Osteoblast (primary cell): ENCODE data around the gene VAV2. TPM values are rescaled to one million over a fixed set of nuclear protein-coding genes. Genes with fewer than 3 reads are reported as not detected.

Source experiments
- DNase-seq: peaks from one replicate; pipeline ENCODE4 v3.0.0; 2011; ENCODE audit warnings: low spot score, mixed read lengths; ENCODE audit not compliant: insufficient read length; ENCODE audit errors: missing footprints
- H2AFZ ChIP-seq: 2 replicates; pipeline ENCODE4 v1.6.0; 2011; ENCODE audit warnings: mild to moderate bottlenecking, low read length
- H3K27ac ChIP-seq: 2 replicates; pipeline ENCODE4 v1.5.1; 2011; ENCODE audit warnings: mild to moderate bottlenecking, low read depth, low read length, moderate library complexity
- H3K27me3 ChIP-seq: 2 replicates; pipeline ENCODE4 v1.6.0; 2012; ENCODE audit warnings: mild to moderate bottlenecking, control low read depth, inconsistent platforms, low read length, moderate library complexity; ENCODE audit not compliant: insufficient read depth
- H3K36me3 ChIP-seq: 2 replicates; pipeline ENCODE4 v1.5.1; 2011; ENCODE audit warnings: mild to moderate bottlenecking, low read length, control low read depth, moderate library complexity; ENCODE audit not compliant: insufficient read depth
- H3K4me1 ChIP-seq: 2 replicates; pipeline ENCODE4 v1.5.1; 2011; ENCODE audit warnings: mild to moderate bottlenecking, low read length, control low read depth, moderate library complexity; ENCODE audit not compliant: insufficient read depth
- H3K4me2 ChIP-seq: 2 replicates; pipeline ENCODE4 v1.6.0; 2011; ENCODE audit warnings: mild to moderate bottlenecking, low read length; ENCODE audit not compliant: insufficient read depth
- H3K4me3 ChIP-seq: fragments of 200-600 bp; sonication (generic); 3 replicates; pipeline ENCODE4 v1.5.1; 2012; ENCODE audit warnings: mild to moderate bottlenecking, low read length, inconsistent platforms; ENCODE audit not compliant: insufficient read depth
- H3K79me2 ChIP-seq: 2 replicates; pipeline ENCODE4 v1.6.0; 2012; ENCODE audit warnings: mild to moderate bottlenecking, low read length, control low read depth, inconsistent platforms; ENCODE audit not compliant: insufficient read depth
- H3K9me3 ChIP-seq: 2 replicates; pipeline ENCODE4 v1.5.1; 2011; ENCODE audit warnings: low read depth, low read length, control low read depth
- H4K20me1 ChIP-seq: 2 replicates; pipeline ENCODE4 v1.6.0; 2012; ENCODE audit warnings: mild to moderate bottlenecking, low read length, control low read depth; ENCODE audit not compliant: insufficient read depth
- total RNA-seq: library from RNA; depleted of rRNA; stranded (reverse); fragments of >200 nt; gene quantifications from 2 replicates; pipeline ENCODE4 v1.2.3, GENCODE V29; 2012
- TF ChIP-seq, protein P1 (sequence below): IDR thresholded peaks from 2 replicates; pipeline ENCODE4 v1.5.1; 2011; ENCODE audit warnings: mild to moderate bottlenecking, low read depth, low read length, moderate library complexity; ENCODE audit errors: extremely low read depth

Gene VAV2
- total RNA-seq, 1 donor = 8.0 TPM

DNA sequence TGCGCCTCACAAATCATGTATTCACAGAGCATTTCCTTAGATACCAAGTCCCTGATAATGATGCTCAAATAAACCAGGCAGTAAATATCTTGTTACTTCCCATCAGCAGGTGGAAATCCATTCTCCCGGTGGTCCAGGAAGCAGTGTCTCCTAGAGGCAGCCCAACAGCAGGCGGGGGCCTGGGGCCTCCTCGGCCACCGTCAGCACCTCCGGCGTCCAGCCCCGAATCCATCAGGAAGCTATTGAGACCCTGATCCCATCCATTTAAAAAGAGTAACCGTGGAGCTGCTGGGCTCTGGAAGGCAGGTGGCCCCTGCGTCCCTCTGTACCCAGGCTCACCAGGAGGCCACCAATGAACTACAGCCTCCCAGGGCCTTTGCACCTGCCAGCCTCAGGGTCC, 54.0 kb downstream of the VAV2 start:
- Histone ChIP-seq H3K4me1 (peaks cover 32% of the 10 kb centered on the region), H2AFZ (no peak overlapping the region), H3K27ac (no peak overlapping the region), H3K4me3 (no peak overlapping the region), H3K36me3 (peaks cover 12% of the 10 kb centered on the region), H4K20me1 (peaks cover 22% of the 10 kb centered on the region), H3K9me3 (no peaks in the 10 kb centered on the region), H3K79me2 (peaks cover 33% of the 10 kb centered on the region), H3K4me2 (no peak overlapping the region), H3K27me3 (no peaks in the 10 kb centered on the region)
- TF ChIP-seq, protein P1, sequence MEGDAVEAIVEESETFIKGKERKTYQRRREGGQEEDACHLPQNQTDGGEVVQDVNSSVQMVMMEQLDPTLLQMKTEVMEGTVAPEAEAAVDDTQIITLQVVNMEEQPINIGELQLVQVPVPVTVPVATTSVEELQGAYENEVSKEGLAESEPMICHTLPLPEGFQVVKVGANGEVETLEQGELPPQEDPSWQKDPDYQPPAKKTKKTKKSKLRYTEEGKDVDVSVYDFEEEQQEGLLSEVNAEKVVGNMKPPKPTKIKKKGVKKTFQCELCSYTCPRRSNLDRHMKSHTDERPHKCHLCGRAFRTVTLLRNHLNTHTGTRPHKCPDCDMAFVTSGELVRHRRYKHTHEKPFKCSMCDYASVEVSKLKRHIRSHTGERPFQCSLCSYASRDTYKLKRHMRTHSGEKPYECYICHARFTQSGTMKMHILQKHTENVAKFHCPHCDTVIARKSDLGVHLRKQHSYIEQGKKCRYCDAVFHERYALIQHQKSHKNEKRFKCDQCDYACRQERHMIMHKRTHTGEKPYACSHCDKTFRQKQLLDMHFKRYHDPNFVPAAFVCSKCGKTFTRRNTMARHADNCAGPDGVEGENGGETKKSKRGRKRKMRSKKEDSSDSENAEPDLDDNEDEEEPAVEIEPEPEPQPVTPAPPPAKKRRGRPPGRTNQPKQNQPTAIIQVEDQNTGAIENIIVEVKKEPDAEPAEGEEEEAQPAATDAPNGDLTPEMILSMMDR = no peak
- DNase-seq = no peak

DNA sequence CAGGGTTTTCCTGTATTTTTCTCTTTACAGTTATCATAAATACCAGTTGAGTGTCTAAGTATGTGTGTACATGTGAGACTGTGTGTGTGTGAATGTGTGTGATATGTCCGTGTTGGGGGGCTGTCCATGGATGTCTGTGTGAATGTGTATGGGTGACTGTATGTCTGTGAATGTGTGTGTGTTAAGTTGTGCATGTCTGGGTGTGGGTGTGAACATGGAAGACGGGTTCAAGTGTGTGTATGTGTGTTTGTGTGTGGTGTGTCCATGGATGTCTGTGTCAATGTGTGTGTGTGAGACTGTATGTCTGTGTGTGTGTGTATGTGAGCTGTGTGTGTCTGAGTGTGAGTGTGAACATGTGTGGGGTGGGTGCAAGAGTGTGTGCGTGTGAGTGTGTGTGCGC, 55.0 kb downstream of the VAV2 start:
- Histone ChIP-seq H3K9me3 (no peaks in the 10 kb centered on the region), H4K20me1 (peaks cover 28% of the 10 kb centered on the region), H2AFZ (no peak overlapping the region), H3K4me2 (peak overlapping the region; percentile 20), H3K36me3 (peaks cover 12% of the 10 kb centered on the region), H3K4me3 (no peak overlapping the region), H3K27ac (peak overlapping the region; percentile 37), H3K27me3 (no peaks in the 10 kb centered on the region), H3K79me2 (peaks cover 33% of the 10 kb centered on the region), H3K4me1 (peaks cover 37% of the 10 kb centered on the region)
- no peak for DNase-seq
- TF ChIP-seq, protein P1 = no peak

DNA sequence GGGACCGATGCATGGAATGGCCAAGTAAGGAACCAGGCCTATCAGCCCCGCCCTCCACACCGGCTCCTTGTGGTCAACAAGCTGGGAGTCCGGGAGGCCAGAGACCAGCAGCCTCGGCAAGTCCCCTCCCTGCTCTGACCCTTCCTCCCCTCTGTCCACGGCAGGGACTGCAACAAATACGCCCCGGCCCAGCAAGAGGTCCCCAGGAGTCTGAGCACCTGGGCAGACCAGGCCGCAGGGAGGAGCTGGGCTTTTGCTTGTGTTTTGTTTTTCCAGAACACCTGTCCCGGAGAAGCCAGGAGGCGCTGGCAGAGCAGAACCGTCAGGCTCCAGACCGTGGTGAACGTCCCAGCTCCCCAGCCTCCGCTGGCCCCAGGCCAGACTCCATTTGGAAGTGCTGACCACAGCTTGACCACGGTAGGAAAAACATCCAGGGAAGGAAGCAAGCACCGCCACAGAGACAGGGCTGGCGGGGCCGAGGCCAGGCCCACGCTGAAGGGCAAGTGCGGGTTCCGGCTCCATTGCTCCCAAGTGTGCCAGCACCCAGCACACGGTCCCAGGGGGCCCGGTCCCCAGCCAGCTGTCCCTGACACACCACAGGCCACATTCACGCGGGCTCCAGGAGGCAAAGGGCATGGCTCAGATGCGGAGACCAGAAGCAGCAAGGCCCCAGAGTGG, 56.7 kb downstream of the VAV2 start:
- DNase-seq = peak; percentile 95
- Histone ChIP-seq H3K27me3 (no peaks in the 10 kb centered on the region), H3K27ac (peak overlapping the region; percentile 69), H4K20me1 (peaks cover 40% of the 10 kb centered on the region), H2AFZ (peak overlapping the region; percentile 60), H3K9me3 (no peaks in the 10 kb centered on the region), H3K4me1 (peaks cover 40% of the 10 kb centered on the region), H3K4me2 (peak overlapping the region; percentile 74), H3K79me2 (peaks cover 43% of the 10 kb centered on the region), H3K36me3 (peaks cover 12% of the 10 kb centered on the region), H3K4me3 (peak overlapping the region; percentile 51)
- TF ChIP-seq, protein P1 = no peak

DNA sequence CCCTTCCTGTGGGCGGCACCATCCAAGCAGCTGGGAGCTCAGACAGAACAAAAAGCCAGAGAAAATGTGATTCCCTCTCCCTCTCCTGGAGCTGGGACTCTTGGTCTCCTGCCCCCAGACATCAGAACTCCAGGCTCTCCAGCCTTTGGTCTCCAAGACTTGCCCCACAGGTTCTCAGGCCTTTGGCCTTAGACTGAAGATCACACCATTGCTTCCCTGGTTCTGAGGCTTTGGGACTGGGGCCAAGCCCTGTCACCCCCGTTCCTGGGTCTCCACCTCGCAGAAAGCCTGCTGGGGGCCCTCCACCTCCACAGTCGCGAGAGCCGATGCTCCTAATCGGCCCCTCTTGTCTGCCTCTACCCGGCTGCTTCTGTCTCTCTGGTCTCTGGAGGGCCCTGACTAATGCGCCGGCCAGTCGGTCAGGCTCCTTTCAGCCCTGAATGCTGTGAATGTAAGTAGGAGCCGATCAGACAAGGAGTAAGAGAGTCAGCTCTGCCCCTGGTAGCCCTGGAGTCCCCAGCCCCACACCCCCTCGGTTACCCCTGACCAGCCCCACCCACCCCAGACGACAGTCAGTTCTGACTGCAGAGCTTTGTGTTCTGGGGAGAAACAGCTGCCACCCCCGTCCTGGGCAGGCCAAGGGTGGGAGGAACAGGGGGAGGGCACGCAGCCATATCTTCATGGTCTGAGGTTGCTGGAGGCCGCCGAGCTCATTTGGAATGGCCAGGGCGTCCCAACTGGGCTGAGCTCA, 57.5 kb downstream of the VAV2 start:
- H3K4me2 ChIP-seq = peak overlapping the region; percentile 74
- H3K4me1 ChIP-seq = peaks cover 40% of the 10 kb centered on the region
- no peaks in the 10 kb centered on the region for H3K9me3 ChIP-seq
- H2AFZ ChIP-seq = peak overlapping the region; percentile 60
- H3K79me2 ChIP-seq = peaks cover 40% of the 10 kb centered on the region
- peak overlapping the region; percentile 51 for H3K4me3 ChIP-seq
- TF ChIP-seq, protein P1 = no peak
- peaks cover 12% of the 10 kb centered on the region for H3K36me3 ChIP-seq
- peaks cover 46% of the 10 kb centered on the region for H4K20me1 ChIP-seq
- peak; percentile 98 for DNase-seq
- no peaks in the 10 kb centered on the region for H3K27me3 ChIP-seq
- H3K27ac ChIP-seq = peak overlapping the region; percentile 69
